Right kidney (tissue), 1 donor: ENCODE results near the gene NCF4.

Experiments used
- DNase-seq: peaks from one replicate; pipeline ENCODE4 v3.0.0-alpha.2; 2016

The NCF4 gene

DNA sequence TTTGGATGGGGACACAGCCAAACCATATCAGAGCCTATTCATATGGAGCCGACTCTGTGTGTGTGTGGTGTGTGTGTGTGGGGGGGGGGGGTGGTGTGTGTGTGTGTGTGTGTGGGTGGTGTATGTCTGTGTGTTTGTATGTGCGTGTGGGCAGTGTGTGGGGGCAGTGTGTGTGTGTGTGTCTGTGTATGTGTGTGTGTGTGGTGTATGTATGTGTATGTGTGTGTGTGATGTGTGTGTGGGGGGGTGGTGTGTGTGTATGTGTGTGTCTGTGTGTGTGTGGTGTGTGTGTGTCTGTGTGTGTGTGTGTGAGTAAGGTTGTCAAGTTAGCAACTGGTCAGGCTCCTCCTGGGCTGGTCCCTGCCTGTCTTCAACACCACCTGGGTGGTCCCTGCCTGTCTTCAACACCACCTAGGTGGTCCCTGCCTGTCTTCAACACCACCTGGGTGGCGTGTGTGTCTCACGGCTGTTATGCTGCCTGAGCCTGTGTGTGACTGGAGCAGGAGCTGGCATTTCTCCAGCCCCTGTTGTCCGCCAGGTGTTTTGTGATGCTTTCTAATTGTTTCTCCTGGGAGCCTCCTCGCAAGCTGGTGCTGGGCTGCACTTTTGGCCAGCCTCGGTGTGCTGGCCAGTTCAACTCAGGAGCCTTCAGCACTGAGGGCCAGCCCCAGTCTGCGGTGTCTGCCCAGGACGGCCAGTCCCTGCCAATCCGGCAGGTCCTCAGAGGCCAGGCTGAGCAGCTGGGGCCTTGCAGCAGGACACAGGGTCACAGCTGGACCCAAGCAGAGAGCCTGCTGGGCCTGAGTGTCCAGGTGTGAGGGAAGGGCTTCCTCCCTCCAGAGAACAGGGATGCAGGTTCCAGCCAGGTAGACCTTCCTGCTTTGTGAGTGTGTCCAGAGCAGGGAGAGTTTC, 22.4 kb upstream of the NCF4 start:
- no peak for DNase-seq

- DNase-seq = no peak
These were observed 21.3 kb upstream of the NCF4 start for GRCh38 chr22:36839356-36840073.

GRCh38 chr22:36840106-36840505, 20.7 kb upstream of the NCF4 start:
- DNase-seq = no peak

DNA sequence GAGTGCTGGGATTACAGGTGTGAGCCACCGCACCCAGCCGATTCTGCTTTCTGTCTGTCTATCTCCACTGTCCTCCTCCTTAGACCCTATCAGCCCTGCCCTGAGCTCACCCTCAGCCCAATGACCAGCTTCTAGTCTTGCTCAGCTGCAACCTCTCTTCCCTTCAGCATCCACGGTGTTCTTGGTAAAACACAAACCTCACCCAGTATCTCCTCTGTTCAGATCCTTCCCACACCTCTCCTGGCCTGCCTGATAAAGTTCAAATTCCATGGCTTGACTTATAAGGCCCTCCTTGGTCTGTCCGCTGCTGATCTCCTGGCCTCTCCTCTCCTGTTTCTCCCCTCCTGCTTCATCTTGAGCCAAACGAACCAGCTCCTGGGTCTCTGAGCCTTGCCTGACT, 14.5 kb upstream of the NCF4 start:
- DNase-seq = no peak

DNA sequence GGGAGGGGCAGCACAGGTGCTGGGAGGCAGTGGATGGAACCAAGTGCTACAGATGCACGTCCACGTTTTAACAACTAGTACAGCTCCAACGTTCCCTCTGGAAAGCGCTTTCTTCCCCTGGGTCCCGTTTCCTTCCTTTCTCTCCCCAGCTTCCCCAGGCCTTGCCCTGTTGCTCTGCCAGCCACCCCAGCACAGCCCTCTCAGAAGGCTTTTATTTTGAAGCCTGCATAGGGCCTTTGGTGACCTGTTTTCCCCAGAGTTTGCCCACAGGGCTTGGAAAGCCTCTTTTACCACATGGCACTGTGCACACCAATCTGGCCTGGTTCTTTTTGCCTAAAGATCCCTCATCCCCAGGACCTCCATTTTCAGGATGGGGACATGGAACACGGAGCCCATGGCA, 13.9 kb upstream of the NCF4 start:
- no peak for DNase-seq

DNA sequence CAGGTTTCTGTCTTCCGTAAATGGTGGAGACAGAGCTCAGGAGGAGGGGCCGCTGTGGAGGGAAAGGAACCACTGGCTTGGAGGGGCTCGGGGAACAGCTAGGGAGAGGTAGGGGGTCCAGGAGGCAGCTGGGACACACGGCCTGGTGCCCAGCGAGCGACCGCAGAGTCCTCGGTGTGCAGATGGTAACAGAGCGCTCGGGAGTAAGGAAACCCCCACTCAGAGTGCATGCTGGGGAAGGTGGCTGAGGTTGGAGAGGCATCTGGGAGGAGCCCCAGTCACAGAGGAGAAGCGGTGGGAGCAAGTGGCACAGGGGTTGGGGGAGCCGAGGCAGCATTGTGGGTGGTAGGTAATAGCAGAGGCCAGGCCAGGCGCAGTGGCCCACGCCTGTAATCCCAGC, 10.8 kb upstream of the NCF4 start:
- no peak for DNase-seq

GRCh38 chr22:36850682-36851081, 10.1 kb upstream of the NCF4 start:
- DNase-seq = no peak

DNA sequence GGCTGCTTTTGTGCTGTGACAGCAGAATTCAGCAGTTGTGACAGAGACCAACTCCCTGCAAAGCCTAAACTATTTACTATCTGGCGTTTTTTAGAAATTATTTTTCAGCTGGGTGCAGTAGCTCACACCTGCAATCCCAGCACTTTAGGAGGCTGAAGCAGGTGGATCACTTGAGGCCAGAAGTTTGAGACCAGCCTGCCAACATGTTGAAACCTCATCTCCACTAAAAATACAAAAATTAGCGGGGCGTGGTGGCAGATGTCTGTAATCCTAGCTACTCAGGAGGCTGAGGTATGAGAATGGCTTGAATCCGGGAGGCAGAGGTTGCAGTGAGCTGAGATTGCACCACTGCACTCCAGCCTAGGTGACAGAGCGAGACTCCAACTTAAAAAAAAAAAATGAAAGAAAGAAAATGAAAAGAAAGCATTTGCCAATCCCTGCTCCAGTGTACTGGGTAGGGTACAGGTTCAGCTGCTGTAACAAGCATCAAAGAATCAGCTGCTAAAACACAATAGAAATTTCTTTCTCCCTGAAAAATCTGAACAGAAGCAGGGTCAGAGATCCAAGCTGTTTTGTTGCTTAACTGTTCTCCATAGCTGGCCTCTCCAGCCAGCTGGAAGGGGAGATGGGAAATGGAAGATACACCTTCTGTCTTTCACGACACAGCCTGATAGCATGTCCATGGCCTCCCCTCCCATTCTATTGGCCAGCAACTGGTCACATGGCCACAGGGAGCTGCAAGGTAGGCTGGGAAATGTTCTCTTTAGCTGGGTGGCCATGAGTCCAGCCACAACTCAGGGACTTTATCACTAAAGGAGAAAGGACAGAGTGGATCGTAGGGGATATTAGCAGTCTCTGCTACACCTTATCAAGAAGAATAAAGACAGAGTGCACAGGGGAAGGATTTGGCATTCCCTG, 8.5 kb upstream of the NCF4 start:
- no peak for DNase-seq

DNA sequence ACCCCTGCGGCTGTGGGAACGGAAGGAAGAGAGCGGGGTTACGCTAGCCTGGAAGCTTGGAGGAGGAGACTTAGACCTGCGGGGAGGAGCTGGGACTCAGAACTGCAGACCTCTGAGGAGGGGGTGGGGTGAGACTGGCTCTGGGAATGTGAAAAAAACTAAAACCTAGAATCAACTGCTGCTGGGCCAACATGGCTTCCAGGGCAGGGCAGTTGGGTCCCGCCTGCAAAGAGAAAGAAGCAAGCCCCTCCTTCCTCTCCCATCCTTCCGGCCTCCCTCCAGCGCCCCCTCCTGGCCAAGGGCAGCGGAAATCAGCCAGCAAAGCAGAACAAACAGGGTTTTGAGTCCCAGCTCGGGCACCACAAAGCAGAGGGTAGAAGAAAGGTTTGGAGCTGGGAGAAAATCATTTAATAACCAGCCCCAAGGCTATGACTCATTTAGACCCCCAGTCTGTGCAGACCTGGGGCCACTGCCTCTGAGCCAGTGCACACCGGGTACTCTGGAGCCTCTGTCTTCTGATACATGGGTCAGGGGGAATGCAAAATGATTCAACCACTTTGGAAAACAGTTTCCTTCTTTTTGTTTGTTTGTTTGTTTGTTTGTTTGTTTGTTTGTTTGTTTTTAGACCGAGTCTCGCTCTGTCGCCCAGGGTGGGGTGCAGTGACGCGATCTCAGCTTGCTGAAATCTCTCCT, 7.3 kb upstream of the NCF4 start:
- DNase-seq = no peak

GRCh38 chr22:36855478-36855877, 5.3 kb upstream of the NCF4 start:
- DNase-seq = no peak

DNA sequence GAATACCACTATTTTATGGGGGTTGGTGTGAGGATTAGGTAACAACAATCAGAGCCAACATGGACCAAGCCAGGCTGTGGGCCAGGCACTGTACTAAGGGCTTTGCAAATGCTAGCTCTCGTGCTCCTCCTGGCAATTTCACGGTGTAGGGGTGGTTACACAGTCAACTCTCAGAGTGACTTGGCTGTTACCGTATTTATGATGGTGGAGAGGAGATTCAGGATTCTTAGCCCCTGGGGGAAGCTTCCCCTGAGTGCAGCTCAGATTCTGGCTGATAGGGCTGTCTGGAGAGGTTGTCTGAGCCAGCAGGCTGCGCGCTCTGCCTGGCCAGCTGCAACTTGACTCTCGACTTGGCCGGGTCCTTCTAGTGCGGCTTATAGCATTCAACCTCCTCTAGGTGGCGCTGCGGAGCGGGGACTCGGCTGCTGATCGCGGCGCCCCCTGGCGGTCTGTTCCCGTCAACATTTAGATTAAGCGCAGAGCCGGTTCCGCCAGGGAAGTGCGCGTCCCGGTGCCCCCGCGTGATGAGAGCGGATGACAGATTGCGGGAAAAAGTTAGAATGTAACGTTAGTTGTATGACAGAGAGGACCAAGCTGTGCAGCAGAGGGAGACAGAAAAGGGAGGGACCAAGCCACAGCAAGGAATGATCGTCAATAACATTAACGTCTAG, 4.5 kb upstream of the NCF4 start:
- DNase-seq = peak; percentile 66

DNA sequence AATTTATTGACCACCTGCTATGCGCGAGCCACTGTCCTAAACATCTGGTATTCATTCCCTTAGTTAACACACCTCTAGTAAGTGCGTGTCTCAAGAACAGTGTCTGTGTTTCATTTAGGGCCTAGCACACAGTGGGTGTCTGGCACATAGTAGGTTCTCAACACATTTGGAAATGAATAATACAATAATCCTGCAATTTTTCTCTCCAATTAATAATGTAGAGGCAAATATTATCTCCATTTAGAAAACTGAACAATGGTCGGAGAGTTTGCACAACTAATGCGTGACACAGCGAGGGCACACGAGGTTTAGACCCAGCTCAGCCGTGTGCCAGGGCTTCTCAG, 4.0 kb upstream of the NCF4 start:
- no peak for DNase-seq

DNA sequence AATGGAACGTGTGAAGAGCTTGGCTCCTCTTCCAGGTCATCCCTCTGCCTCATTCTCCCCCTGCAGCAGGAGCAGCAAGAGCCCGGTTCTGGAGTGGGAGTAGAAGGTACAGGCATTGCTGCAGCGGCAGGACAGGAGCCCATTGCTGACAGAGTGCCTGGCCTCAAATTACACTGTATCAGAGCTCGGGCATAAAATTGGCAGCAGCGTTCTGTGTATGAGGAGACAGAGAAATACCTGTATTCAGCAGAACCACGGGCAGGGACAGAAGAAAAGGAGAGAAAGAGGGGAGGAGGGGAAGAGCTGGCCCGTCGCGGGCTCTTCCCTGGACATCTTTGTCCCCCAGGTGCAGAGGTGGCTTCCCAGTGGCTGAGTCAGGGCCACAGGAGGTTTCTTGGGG, 2.6 kb upstream of the NCF4 start:
- no peak for DNase-seq

- no peak for DNase-seq
These were observed 1.8 kb upstream of the NCF4 start for GRCh38 chr22:36858966-36859365.

GRCh38 chr22:36860017-36860416, 789 bp upstream of the NCF4 start:
- no peak for DNase-seq

GRCh38 chr22:36860438-36860820, 377 bp upstream of the NCF4 start:
- no peak for DNase-seq

DNA sequence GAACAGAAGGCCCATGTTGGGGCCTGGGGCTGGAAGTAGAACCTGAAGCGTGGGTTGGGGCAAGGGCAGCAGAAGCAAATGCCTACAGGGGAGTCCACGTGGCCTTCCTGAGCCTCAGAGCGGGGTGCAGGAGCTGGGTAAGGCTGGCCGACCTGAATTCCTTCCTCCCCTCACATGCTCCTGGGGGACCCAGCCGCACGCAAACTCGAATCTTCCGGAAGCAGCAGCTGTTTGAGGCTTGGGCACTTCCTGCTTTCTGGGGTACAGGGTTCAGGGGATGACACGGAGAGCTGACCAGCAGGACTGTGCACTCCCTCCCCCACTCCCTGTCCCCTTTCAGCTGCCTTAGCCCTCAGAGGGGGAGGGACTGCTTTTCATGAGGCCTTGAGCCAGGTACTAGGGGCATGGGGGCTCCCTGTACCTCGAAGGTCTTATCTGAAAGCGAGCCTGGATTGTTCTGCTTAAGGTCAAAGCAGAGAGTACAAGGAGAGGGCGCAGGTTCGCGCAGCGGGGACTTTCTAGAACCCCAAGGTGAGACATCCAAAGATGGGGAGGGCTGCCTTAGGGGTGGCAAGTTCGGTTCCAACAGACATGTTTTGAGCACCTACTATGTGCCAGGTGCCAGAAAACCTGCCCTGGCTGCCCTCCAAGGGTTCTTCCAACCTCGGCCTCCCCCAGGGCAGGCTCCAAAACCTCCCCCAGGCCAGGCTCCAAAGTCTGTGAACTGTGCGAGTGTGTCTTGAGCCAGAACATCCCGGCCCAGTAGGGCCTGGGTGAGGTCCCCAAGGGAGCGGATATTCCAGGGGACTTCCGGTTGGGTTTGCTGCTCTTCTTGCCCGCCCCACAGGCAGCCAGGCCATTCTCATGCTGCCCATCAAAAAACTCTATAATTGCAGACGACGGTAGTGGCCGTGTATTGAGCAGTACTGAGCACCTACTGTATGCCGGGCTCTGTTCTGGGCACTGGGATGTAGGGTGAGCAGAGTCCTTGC, 1.7 kb downstream of the NCF4 start:
- DNase-seq = no peak

DNA sequence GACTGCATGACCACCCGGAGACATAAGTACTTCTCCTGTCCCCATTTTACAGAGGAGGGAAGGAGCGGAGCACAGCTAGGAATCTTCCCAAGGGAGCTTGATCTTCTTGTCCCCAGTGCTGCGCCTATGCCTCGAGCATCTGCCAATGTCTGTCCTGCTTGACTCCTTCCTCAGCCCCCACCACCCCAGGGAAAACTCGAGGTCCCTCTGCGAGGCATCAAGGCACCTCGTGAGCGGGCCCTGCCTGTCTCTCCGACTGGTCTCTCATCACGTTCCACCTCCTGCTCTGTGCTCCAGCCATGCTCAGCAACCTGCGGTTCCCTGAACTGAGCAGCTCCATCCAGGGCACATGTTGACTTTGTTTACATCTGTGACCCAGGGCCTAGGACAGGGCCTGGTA, 2.5 kb downstream of the NCF4 start:
- DNase-seq = no peak

DNA sequence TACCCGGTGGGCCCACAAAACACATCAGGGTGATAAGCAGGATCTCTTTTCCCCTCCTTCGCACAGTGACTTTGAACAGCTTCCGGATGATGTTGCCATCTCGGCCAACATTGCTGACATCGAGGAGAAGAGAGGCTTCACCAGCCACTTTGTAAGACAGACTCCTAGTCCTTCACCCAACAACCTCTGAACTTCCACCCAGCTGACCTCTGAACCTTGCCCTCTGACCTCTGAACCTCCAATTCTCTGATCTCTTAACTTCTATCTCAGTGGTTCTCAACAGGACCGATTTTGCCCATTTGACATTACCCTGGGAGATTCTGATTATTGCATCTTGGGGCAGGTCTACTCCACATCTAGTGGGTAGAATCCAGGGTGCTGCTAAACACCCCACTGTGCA, 3.2 kb downstream of the NCF4 start:
- DNase-seq = no peak

GRCh38 chr22:36864454-36865215, 3.8 kb downstream of the NCF4 start:
- DNase-seq = no peak
